OCI-LY3 (cell line): ENCODE measurements around the gene ZNF778.

ENCODE experiments used
- H2AFZ ChIP-seq: fragments of 200-600, 300-600 bp; shearing (Covaris generic); 2 replicates; pipeline ENCODE4 v1.6.0; 2014; ENCODE audit warnings: antibody characterized with exemption, low read depth, low read length
- H3K27ac ChIP-seq: fragments of 200-600, 300-600 bp; sonication (generic); 2 replicates; pipeline ENCODE4 v1.5.1; 2014; ENCODE audit warnings: mild to moderate bottlenecking, low read length, moderate library complexity, mixed read lengths
- H3K27me3 ChIP-seq: fragments of 200-600, 300-600 bp; sonication (generic); 2 replicates; pipeline ENCODE4 v1.6.1; 2014; ENCODE audit warnings: low read depth, low read length, mixed read lengths
- H3K36me3 ChIP-seq: fragments of 200-600, 300-600 bp; sonication (generic); replicated peaks from 2 replicates; pipeline ENCODE3; 2014; ENCODE audit warnings: low read depth, low read length, mixed read lengths
- H3K4me1 ChIP-seq: fragments of 300-600, 200-600 bp; sonication (generic); 2 replicates; pipeline ENCODE4 v1.6.1; 2014; ENCODE audit warnings: low read length, mixed read lengths
- H3K4me2 ChIP-seq: fragments of 200-600, 300-600 bp; sonication (generic); 2 replicates; pipeline ENCODE4 v1.6.1; 2014; ENCODE audit warnings: low read length, mixed read lengths
- H3K4me3 ChIP-seq: fragments of 300-600, 200-600 bp; sonication (generic); 2 replicates; pipeline ENCODE4 v1.5.1; 2014; ENCODE audit warnings: antibody characterized with exemption, mild to moderate bottlenecking, low read length, moderate library complexity
- H3K79me2 ChIP-seq: fragments of 300-600, 200-600 bp; shearing (Covaris generic); 2 replicates; pipeline ENCODE4 v1.6.1; 2014; ENCODE audit warnings: mild to moderate bottlenecking, low read length, mixed read lengths
- H3K9ac ChIP-seq: fragments of 300-600, 200-600 bp; shearing (Covaris generic); 2 replicates; pipeline ENCODE4 v1.6.0; 2014; ENCODE audit warnings: mild to moderate bottlenecking, low read length, moderate library complexity
- H3K9me3 ChIP-seq: fragments of 200-600, 300-600 bp; shearing (Covaris generic); 2 replicates; pipeline ENCODE4 v1.6.1; 2014; ENCODE audit warnings: low read length, mixed read lengths; ENCODE audit not compliant: insufficient read depth
- H4K20me1 ChIP-seq: fragments of 200-600, 300-600 bp; sonication (generic); 2 replicates; pipeline ENCODE4 v1.6.1; 2016; ENCODE audit warnings: low read length, mixed read lengths; ENCODE audit not compliant: insufficient read depth
- EZH2phosphoT487 ChIP-seq: fragments of 200-600 bp; shearing (Covaris generic); IDR thresholded peaks from 2 replicates; pipeline ENCODE4 v1.6.1; 2018; ENCODE audit warnings: antibody characterized with exemption, mixed run types, low read depth
- TF ChIP-seq, protein P1 (sequence below): fragments of 200-600, 300-600 bp; sonication (generic); IDR thresholded peaks from 2 replicates; pipeline ENCODE4 v1.5.1; 2014; ENCODE audit warnings: antibody characterized with exemption, low read length, low read depth

ZNF778 gene

DNA sequence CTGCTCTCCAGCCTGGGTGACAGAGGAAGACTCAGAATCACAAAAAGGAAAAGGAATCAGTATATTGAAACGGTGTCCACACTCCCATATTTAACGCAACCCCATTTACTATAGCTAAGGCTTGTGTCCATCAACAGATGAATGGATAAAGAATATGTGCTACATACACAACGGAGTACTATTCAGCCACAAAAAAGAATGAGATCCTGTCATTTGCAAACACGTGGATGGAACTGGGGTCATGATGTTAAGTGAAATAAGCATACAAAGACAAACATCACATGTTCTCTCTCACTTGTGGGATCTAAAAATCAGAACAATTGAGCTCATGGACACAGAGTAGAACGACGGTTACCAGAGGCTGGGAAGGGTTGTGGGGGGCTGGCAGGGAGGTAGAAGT is 55.1 kb downstream of the ZNF778 start:
- H3K27me3 ChIP-seq: no peaks in the 10 kb centered on the region
- no peaks in the 10 kb centered on the region for H3K9me3 ChIP-seq
- TF ChIP-seq, protein P1, sequence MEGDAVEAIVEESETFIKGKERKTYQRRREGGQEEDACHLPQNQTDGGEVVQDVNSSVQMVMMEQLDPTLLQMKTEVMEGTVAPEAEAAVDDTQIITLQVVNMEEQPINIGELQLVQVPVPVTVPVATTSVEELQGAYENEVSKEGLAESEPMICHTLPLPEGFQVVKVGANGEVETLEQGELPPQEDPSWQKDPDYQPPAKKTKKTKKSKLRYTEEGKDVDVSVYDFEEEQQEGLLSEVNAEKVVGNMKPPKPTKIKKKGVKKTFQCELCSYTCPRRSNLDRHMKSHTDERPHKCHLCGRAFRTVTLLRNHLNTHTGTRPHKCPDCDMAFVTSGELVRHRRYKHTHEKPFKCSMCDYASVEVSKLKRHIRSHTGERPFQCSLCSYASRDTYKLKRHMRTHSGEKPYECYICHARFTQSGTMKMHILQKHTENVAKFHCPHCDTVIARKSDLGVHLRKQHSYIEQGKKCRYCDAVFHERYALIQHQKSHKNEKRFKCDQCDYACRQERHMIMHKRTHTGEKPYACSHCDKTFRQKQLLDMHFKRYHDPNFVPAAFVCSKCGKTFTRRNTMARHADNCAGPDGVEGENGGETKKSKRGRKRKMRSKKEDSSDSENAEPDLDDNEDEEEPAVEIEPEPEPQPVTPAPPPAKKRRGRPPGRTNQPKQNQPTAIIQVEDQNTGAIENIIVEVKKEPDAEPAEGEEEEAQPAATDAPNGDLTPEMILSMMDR: no peak
- no peak for TF ChIP-seq EZH2phosphoT487
- no peaks in the 10 kb centered on the region for H3K4me1 ChIP-seq
- H3K9ac ChIP-seq: no peak overlapping the region
- no peak overlapping the region for H3K4me2 ChIP-seq
- 0 out of 2 replicates have a peak, but pooled peaks cover 2% of the 10 kb centered on the region for H4K20me1 ChIP-seq
- H2AFZ ChIP-seq: no peak overlapping the region
- peaks cover 44% of the 10 kb centered on the region for H3K36me3 ChIP-seq
- peaks cover 3% of the 10 kb centered on the region; the same call in 1 of the 2 replicates for H3K79me2 ChIP-seq
- no peak overlapping the region for H3K4me3 ChIP-seq
- no peak overlapping the region for H3K27ac ChIP-seq

DNA sequence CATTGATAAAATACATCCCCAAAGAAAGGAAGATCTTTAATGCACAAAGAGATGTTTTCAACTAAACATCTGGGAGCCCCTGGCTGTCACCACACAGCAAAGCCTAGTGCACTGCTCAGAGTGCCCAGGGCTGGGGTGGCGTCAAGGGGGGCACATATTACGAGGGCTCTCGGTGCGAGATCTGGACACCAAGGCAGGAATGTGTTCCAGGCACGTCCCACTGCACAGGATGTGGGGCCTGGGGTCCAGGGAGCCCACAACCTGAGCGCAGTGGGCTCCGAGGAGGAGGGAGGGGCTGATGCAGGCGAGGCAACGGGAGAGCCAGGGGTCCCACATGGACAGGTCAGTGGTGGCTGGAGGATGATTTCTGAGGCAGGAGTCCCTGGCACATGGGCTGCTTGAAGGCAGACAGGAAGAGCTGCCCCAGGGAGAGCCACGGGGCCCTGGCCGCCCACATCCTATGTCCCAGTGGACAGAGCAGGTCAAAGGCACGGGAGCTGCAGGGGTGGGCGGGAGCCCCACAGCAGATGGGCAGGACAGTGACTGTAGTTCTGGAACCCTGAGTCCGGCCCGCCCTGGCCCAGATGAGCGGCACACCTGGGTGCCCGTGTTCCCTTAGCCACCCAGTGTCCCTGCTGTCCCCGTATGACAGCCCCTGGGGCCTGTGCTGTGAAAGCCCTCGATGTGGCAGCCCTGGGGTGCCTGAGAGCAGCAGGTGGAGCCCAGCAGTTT is 56.4 kb downstream of the ZNF778 start:
- peaks cover 50% of the 10 kb centered on the region for H3K36me3 ChIP-seq
- H3K9ac ChIP-seq: no peak overlapping the region
- H3K27me3 ChIP-seq: no peaks in the 10 kb centered on the region
- no peak overlapping the region for H3K4me3 ChIP-seq
- no peak for TF ChIP-seq EZH2phosphoT487
- TF ChIP-seq, protein P1: no peak
- H4K20me1 ChIP-seq: 0 out of 2 replicates have a peak, but pooled peaks cover 2% of the 10 kb centered on the region
- no peak overlapping the region for H3K27ac ChIP-seq
- H3K79me2 ChIP-seq: peaks cover 3% of the 10 kb centered on the region; the same call in 1 of the 2 replicates
- no peak overlapping the region for H3K4me2 ChIP-seq
- H3K4me1 ChIP-seq: no peaks in the 10 kb centered on the region
- H2AFZ ChIP-seq: no peak overlapping the region
- H3K9me3 ChIP-seq: no peaks in the 10 kb centered on the region

DNA sequence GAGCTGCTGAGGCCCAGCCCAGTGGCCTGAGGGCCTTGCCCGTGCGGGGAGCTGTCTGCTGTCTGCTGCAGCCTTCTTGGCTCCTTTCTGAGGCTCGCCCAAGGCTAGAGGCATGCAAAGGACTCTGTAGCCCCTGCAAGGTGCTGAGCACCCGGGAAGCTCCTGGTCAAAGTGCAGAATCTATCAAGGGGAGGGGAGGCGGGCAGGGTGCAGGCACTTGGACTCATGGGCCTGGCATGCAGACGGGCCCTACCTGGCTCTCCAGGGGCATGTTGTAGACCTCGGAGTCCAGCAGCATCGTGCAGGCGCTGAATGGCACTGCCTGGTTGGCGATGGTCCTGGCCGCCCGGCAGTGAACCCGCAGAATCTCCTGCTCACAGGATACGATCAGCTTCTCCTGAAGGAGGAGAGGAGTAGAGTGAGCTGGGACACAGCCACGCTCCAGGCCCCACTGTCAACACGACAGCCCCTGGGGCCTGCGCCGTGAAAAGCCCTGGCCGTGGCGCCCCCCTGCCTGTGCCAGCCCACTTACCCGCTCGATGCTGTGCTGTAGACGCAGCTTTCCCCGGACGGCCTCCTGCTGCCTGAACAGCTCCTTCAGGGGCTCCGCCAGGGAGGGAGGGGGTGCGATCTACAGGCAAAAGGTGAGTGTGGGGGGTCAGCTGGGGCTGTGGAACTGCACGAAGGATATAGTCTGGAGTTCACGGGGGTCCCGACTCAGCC is 57.2 kb downstream of the ZNF778 start:
- no peaks in the 10 kb centered on the region for H3K4me1 ChIP-seq
- H3K9me3 ChIP-seq: no peaks in the 10 kb centered on the region
- peaks cover 47% of the 10 kb centered on the region for H3K36me3 ChIP-seq
- H3K9ac ChIP-seq: no peak overlapping the region
- peaks cover 3% of the 10 kb centered on the region; the same call in 1 of the 2 replicates for H3K79me2 ChIP-seq
- no peaks in the 10 kb centered on the region for H3K27me3 ChIP-seq
- H3K27ac ChIP-seq: no peak overlapping the region
- TF ChIP-seq, protein P1: no peak
- no peak for TF ChIP-seq EZH2phosphoT487
- no peak overlapping the region for H2AFZ ChIP-seq
- H3K4me2 ChIP-seq: no peak overlapping the region
- no peak overlapping the region for H3K4me3 ChIP-seq
- 0 out of 2 replicates have a peak, but pooled peaks cover 2% of the 10 kb centered on the region for H4K20me1 ChIP-seq

DNA sequence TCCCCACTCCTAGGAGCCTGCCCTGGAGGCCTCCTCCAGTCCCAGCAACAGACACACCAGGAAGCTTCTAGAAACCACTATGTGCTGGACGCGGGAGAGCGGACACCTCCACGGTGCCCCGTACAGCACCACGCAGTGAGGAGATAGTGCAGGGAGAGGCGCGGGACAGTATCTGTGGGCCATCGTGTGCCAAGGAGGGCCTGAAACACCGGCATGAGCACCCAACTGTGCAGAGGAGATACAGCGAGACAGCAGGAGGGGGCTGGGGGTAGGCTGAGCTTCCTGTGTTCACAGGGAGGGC is 57.7 kb downstream of the ZNF778 start:
- no peak overlapping the region for H3K27ac ChIP-seq
- H3K4me3 ChIP-seq: no peak overlapping the region
- H3K9me3 ChIP-seq: no peaks in the 10 kb centered on the region
- no peak overlapping the region for H3K4me2 ChIP-seq
- H3K79me2 ChIP-seq: peaks cover 3% of the 10 kb centered on the region; the same call in 1 of the 2 replicates
- H3K27me3 ChIP-seq: no peaks in the 10 kb centered on the region
- no peaks in the 10 kb centered on the region for H4K20me1 ChIP-seq
- TF ChIP-seq, protein P1: no peak
- TF ChIP-seq EZH2phosphoT487: no peak
- H3K36me3 ChIP-seq: peaks cover 45% of the 10 kb centered on the region
- H3K9ac ChIP-seq: no peak overlapping the region
- H2AFZ ChIP-seq: no peak overlapping the region
- H3K4me1 ChIP-seq: no peaks in the 10 kb centered on the region
